C4-2B (cell line): ENCODE results near the gene CCDC167.

ENCODE experiments used
- ZFX ChIP-seq: fragments of 450-650 bp; IDR thresholded peaks from 2 replicates; pipeline ENCODE4 v1.6.1; 2017
- TF ChIP-seq, protein P1 (sequence below): fragments of 450-650 bp; conservative IDR thresholded peaks from 2 replicates; pipeline ENCODE4 v1.5.1; 2017; ENCODE audit warnings: mild to moderate bottlenecking

- no peak for TF ChIP-seq ZFX
- TF ChIP-seq, protein P1, sequence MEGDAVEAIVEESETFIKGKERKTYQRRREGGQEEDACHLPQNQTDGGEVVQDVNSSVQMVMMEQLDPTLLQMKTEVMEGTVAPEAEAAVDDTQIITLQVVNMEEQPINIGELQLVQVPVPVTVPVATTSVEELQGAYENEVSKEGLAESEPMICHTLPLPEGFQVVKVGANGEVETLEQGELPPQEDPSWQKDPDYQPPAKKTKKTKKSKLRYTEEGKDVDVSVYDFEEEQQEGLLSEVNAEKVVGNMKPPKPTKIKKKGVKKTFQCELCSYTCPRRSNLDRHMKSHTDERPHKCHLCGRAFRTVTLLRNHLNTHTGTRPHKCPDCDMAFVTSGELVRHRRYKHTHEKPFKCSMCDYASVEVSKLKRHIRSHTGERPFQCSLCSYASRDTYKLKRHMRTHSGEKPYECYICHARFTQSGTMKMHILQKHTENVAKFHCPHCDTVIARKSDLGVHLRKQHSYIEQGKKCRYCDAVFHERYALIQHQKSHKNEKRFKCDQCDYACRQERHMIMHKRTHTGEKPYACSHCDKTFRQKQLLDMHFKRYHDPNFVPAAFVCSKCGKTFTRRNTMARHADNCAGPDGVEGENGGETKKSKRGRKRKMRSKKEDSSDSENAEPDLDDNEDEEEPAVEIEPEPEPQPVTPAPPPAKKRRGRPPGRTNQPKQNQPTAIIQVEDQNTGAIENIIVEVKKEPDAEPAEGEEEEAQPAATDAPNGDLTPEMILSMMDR = no peak
Observed at GRCh38 chr6:37524025-37524969, 24.6 kb upstream of the CCDC167 start.
